ENCODE measurements around the gene FTSJ1. TPM values are rescaled to one million over a fixed set of nuclear protein-coding genes. Genes with fewer than 3 reads are reported as not detected.
"Not testable (repeated sequence)": the region's sequence is repeated elsewhere in the genome, so short reads cannot be mapped to it uniquely, and the experiment has no call there.

The FTSJ1 gene
- total RNA-seq (2014; rRNA removed; shearing (Covaris generic)) = 114 and 123 TPM in 2 replicates
- 79.8 and 93.5 TPM in 2 replicates for polyA plus RNA-seq (2015; cell fraction: cytosol; rRNA removed)
- 88.5 and 93.9 TPM in 2 replicates for polyA plus RNA-seq (2015; cell fraction: nucleus; rRNA removed)

DNA sequence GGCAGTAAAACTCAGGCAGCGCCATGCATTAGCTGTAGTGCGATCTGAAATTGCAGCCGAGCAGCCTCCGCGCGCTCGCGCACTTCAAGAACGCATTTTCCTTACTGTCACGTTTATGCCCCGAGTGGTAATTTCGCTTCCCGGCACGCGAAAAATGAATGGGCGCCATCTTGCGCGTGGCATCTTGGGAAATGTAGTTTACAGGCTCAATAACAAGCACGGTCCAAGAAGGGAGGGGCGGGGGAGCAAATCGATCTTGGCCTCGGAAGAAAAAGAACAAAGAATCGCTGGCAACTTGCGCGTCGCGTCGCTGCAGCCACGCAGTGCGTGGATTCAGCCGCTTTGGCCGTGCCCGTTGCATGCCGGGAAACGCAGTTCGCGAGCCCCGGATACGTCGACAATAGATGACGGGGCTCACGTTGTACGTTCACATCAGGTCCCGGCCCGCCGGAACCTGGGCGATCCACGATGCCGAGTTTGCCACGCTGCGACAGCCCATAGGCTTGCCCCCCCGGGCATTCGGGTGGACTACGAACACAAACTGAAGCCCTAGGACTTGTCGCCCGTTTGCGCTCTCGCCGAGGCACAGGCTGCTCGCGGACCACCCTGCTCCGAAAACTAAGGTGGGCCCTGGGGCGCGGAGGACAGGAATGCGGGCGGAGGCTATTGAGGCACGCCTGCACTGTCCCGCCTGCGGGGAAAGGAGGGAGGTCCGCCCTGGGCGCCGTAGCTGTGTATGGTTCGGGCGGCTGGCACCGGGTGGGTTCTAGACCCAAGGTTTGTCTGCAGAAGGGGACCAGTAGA lies at the start of gene FTSJ1:
TSS of gene FTSJ1 (plus strand) at position 426 of the 804 bp plus-strand sequence. CDS start 1,849 bp downstream, outside the sequence.
- peak; percentile 92 for DNase-seq (ENCODE audit: low read depth)

DNA sequence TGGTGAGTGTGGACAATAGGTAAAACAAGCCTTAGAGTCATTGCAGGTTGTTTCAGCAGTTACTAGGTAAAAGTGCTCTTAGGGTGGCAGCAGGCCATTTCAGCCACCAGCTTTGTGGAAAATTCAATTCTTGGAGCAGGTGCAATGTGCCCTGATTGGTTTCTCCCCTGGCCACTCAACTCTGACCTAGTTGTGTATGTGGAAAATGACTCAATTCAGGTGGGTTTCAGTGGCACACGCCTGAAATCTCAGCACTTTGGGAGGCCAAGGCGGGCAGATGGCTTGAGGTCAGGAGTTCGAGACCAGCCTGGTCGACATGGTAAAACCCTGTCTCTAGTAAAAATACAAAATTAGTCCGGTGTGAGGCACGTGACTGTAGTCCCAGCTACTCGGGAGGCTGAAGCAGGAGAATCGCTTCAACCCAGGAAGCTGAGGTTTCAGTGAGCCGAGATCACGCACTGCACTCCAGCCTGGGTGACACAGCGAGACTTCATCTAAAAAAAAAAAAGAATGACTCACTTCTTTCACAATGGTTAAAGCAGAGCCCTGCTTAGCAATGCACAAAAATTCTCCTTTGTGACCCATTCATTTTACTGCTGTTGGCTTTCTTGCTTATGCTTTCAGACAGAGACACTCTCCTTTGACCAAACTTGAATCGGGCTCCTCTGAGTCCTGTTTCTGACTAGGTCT lies 48.8 kb upstream of the FTSJ1 start:
- DNase-seq (ENCODE audit: low read depth) = not testable (repeated sequence)

GRCh38 chrX:48429606-48430005 lies 46.4 kb upstream of the FTSJ1 start:
- DNase-seq (ENCODE audit: low read depth) = not testable (repeated sequence)

GRCh38 chrX:48430166-48430565 lies 45.8 kb upstream of the FTSJ1 start:
- not testable (repeated sequence) for DNase-seq (ENCODE audit: low read depth)

DNA sequence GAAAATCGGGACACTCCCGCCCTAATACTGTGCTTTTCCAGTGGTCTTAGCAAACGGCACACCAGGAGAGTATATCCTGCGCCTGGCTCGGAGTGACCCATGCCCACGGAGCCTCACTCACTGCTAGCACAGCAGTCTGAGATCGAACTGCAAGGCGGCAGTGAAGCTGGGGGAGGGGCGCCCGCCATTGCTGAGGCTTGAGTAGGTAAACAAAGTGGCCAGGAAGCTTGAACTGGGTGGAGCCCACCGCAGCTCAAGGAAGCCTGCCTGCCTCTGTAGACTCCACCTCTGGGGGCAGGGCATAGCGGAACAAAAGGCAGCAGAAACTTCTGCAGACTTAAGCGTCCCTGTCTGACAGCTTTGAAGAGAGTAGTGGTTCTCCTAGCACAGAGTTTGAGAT lies 42.3 kb upstream of the FTSJ1 start:
- DNase-seq (ENCODE audit: low read depth) = not testable (repeated sequence)

DNA sequence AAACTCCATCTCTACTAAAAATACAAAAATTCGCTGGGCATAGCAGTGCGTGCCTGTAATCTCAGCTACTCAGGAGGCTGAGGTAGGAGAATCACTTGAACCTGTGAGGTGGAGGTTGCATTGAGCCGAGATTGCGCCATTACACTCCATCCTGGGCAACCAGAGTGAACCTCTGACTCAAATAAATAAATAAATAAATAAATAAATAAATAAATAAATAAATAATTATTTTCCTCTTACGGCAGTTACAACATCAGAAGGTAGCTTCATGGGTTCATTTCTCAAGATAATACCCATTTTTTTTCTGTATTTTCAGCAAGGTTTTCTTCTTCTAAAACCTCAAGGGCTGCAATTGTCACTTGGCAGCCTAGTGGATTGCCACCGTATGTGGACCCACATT lies 28.8 kb upstream of the FTSJ1 start:
- DNase-seq (ENCODE audit: low read depth) = not testable (repeated sequence)

- no peak for DNase-seq (ENCODE audit: low read depth)
Observed at GRCh38 chrX:48450076-48450475, 25.9 kb upstream of the FTSJ1 start.

GRCh38 chrX:48451708-48452107 lies 24.3 kb upstream of the FTSJ1 start:
- no peak for DNase-seq (ENCODE audit: low read depth)

- DNase-seq (ENCODE audit: low read depth) = no peak
Observed at GRCh38 chrX:48456628-48457331, 19.2 kb upstream of the FTSJ1 start.

GRCh38 chrX:48458711-48459110 lies 17.3 kb upstream of the FTSJ1 start:
- no peak for DNase-seq (ENCODE audit: low read depth)

- no peak for DNase-seq (ENCODE audit: low read depth)
Observed at GRCh38 chrX:48459483-48459882, 16.5 kb upstream of the FTSJ1 start.

GRCh38 chrX:48460031-48460430 lies 16.0 kb upstream of the FTSJ1 start:
- DNase-seq (ENCODE audit: low read depth) = no peak

DNA sequence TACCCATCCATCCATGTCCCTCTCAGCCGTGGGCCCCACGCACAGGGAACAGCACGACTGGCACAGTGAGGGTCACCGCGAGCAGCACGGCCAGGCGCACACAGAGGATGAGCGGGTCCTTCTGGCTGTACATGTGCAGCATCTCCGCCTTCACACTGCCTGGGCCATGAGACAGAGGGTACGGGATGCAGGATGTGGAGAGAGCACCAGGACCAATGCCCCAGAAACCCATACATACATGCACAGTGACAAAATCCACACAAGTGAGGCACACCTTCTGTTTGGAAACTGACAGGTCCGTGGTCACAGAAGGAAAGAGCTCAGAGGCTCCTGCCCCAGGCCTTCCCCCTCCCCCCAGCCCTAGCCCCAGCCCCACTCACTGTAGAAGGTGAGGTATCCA lies 15.4 kb upstream of the FTSJ1 start:
- DNase-seq (ENCODE audit: low read depth) = no peak

- DNase-seq (ENCODE audit: low read depth) = no peak
Observed at GRCh38 chrX:48461830-48462229, 14.2 kb upstream of the FTSJ1 start.

GRCh38 chrX:48465336-48465933 lies 10.6 kb upstream of the FTSJ1 start:
- DNase-seq (ENCODE audit: low read depth) = peak; percentile 71

- no peak for DNase-seq (ENCODE audit: low read depth)
Observed at GRCh38 chrX:48466696-48467095, 9.3 kb upstream of the FTSJ1 start.

GRCh38 chrX:48467281-48467761 lies 8.7 kb upstream of the FTSJ1 start:
- no peak for DNase-seq (ENCODE audit: low read depth)

DNA sequence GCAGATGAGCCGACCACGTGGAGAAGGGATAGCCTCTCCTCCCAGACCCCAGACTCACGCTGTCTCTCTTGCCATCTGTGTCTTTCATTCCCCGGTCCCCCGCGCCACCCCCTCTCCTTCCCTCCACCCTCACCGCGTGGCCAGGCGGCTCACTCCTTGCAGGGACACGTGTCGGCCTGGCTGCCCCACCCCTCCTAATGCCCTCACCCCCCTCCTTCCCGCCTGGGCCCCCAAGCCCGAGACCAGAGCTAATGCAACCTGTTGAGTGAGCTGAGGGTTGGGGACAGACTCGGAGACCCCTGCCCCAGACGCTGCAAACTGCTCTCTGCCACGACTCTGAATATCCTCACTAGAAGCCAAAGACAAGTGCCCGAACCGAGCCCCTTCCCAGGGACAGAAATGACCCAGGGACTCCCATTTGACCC lies 7.7 kb upstream of the FTSJ1 start:
- no peak for DNase-seq (ENCODE audit: low read depth)

GRCh38 chrX:48468693-48469691 lies 7.0 kb upstream of the FTSJ1 start:
- no peak for DNase-seq (ENCODE audit: low read depth)
